ENCODE data around the gene DOK6. TPM values are rescaled to one million over a fixed set of nuclear protein-coding genes. Genes with fewer than 3 reads are reported as not detected.

DOK6 gene
- total and polyA plus RNA-seq, 9 of the 15 experiments (the other 6 are each of a cell fraction or from before 2014, with no cell fraction given) = not detected

- TF ChIP-seq RNF219 (CRISPR knock-in tag; IDR thresholded peaks at IDR 0.05) (no peak), HIVEP1 (CRISPR knock-in tag; IDR thresholded peaks at IDR 0.05) (no peak), ZC3H11A (IDR thresholded peaks at IDR 0.05; ENCODE audit: low read depth, low read length) (no peak), NCOA2 (IDR thresholded peaks at IDR 0.05; ENCODE audit: partially characterized antibody in 2 of 2) (no peak), KLF6 (CRISPR knock-in tag; IDR thresholded peaks at IDR 0.05; ENCODE audit: borderline replicate concordance) (no peak), U2AF1 (optimal IDR thresholded peaks at IDR 0.05; ENCODE audit: low read depth, low read length) (no peak), ILF3 (IDR thresholded peaks at IDR 0.05; ENCODE audit: borderline replicate concordance) (no peak), ERF (CRISPR knock-in tag; IDR thresholded peaks at IDR 0.05) (no peak), PHF20 (IDR thresholded peaks at IDR 0.05; ENCODE audit: partially characterized antibody) (no peak), ARID2 (IDR thresholded peaks at IDR 0.05) (no peak), PHF21A (IDR thresholded peaks at IDR 0.05; ENCODE audit: borderline replicate concordance, low read depth) (no peak), SIN3B (IDR thresholded peaks at IDR 0.05; ENCODE audit: low read depth) (no peak), ZNF280B (CRISPR knock-in tag; IDR thresholded peaks at IDR 0.05) (no peak), TAL1 (IDR thresholded peaks at IDR 0.05) (no peak), CTCF (IDR thresholded peaks at IDR 0.05 in 2 of 3, conservative IDR thresholded peaks at IDR 0.05 in 1 of 3; ENCODE audit: insufficient read depth in 2 of 3, low read depth in 1 of 3, low read length in 3 of 3) (no peak), JUND (IDR thresholded peaks at IDR 0.05; ENCODE audit: borderline replicate concordance, low read depth, low read length) (no peak), JUND (tag; IDR thresholded peaks at IDR 0.05; ENCODE audit: borderline replicate concordance, low read depth, low read length) (no peak), CXXC5 (CRISPR knock-in tag; IDR thresholded peaks at IDR 0.05) (no peak), TEAD1 (CRISPR knock-in tag; IDR thresholded peaks at IDR 0.05) (no peak), FOXA1 (IDR thresholded peaks at IDR 0.05; ENCODE audit: borderline replicate concordance) (no peak), PATZ1 (CRISPR knock-in tag; IDR thresholded peaks at IDR 0.05; ENCODE audit: borderline replicate concordance) (no peak)
These were observed 387.3 kb downstream of the DOK6 start (continued) for GRCh38 chr18:69787825-69788547.
